ENCODE measurements around the gene SSX5.
"Not testable (repeated sequence)": the region's sequence is repeated elsewhere in the genome, so short reads cannot be mapped to it uniquely, and the experiment has no call there.

Gene SSX5

GRCh38 chrX:48165241-48165640 is 31.4 kb downstream of the SSX5 start:
- Histone ChIP-seq H3K27me3 (replicated peaks; ENCODE audit: control insufficient read depth, insufficient read depth, low read length) (no peaks in the 10 kb centered on the region), H3K36me3 (ENCODE audit: control insufficient read depth, insufficient read depth, low read length) (no peaks in the 10 kb centered on the region), H3K4me3 (replicated peaks; ENCODE audit: low read depth, low read length) (no peak overlapping the region)
- TF ChIP-seq, protein P1, sequence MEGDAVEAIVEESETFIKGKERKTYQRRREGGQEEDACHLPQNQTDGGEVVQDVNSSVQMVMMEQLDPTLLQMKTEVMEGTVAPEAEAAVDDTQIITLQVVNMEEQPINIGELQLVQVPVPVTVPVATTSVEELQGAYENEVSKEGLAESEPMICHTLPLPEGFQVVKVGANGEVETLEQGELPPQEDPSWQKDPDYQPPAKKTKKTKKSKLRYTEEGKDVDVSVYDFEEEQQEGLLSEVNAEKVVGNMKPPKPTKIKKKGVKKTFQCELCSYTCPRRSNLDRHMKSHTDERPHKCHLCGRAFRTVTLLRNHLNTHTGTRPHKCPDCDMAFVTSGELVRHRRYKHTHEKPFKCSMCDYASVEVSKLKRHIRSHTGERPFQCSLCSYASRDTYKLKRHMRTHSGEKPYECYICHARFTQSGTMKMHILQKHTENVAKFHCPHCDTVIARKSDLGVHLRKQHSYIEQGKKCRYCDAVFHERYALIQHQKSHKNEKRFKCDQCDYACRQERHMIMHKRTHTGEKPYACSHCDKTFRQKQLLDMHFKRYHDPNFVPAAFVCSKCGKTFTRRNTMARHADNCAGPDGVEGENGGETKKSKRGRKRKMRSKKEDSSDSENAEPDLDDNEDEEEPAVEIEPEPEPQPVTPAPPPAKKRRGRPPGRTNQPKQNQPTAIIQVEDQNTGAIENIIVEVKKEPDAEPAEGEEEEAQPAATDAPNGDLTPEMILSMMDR (IDR thresholded peaks at IDR 0.05; ENCODE audit: insufficient read depth, low read length, poor library complexity, severe bottlenecking): no peak
- DNase-seq (ENCODE audit: extremely low read depth, insufficient read length): no peak

- TF ChIP-seq, protein P1 (IDR thresholded peaks at IDR 0.05; ENCODE audit: insufficient read depth, low read length, poor library complexity, severe bottlenecking): no peak
- DNase-seq (ENCODE audit: extremely low read depth, insufficient read length): no peak
- no peaks in the 10 kb centered on the region for H3K36me3 ChIP-seq (ENCODE audit: control insufficient read depth, insufficient read depth, low read length)
- no peaks in the 10 kb centered on the region for H3K27me3 ChIP-seq (replicated peaks; ENCODE audit: control insufficient read depth, insufficient read depth, low read length)
- no peak overlapping the region for H3K4me3 ChIP-seq (replicated peaks; ENCODE audit: low read depth, low read length)
These were observed 40.6 kb downstream of the SSX5 start for GRCh38 chrX:48156014-48156413.

DNA sequence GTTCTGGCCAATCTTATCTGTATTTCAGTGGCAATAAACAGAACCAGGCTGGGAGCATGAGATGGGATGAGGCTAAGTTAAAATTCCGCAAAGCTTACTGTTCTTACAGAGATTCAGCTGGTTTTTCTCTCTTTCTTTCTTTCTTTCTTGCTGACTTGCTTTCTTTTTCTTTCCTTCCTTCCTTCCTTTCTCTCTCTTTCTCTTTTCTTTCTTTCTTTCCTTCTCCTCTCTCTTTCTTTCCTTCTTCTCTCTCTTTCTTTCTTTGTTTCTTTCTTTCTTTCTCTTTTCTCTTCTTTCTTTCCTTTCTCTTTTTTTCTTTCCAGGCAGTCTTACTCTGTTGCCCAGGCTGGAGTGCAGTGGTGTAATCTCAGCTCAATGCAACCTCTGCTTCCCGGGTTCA is 41.8 kb downstream of the SSX5 start:
- no peaks in the 10 kb centered on the region for H3K27me3 ChIP-seq (replicated peaks; ENCODE audit: control insufficient read depth, insufficient read depth, low read length)
- DNase-seq (ENCODE audit: extremely low read depth, insufficient read length): no peak
- TF ChIP-seq, protein P1 (IDR thresholded peaks at IDR 0.05; ENCODE audit: insufficient read depth, low read length, poor library complexity, severe bottlenecking): no peak
- H3K4me3 ChIP-seq (replicated peaks; ENCODE audit: low read depth, low read length): no peak overlapping the region
- H3K36me3 ChIP-seq (ENCODE audit: control insufficient read depth, insufficient read depth, low read length): no peaks in the 10 kb centered on the region

- no peaks in the 10 kb centered on the region for H3K27me3 ChIP-seq (replicated peaks; ENCODE audit: control insufficient read depth, insufficient read depth, low read length)
- no peak for DNase-seq (ENCODE audit: extremely low read depth, insufficient read length)
- TF ChIP-seq, protein P1 (IDR thresholded peaks at IDR 0.05; ENCODE audit: insufficient read depth, low read length, poor library complexity, severe bottlenecking): no peak
- no peak overlapping the region for H3K4me3 ChIP-seq (replicated peaks; ENCODE audit: low read depth, low read length)
- H3K36me3 ChIP-seq (ENCODE audit: control insufficient read depth, insufficient read depth, low read length): no peaks in the 10 kb centered on the region
These were observed 42.8 kb downstream of the SSX5 start for GRCh38 chrX:48153769-48154168.

- H3K4me3 ChIP-seq (replicated peaks; ENCODE audit: low read depth, low read length); H3K27me3 ChIP-seq (replicated peaks; ENCODE audit: control insufficient read depth, insufficient read depth, low read length): not testable (repeated sequence)
These were observed 53.9 kb downstream of the SSX5 start for GRCh38 chrX:48142697-48143096.

GRCh38 chrX:48141810-48142508 is 54.6 kb downstream of the SSX5 start:
- H3K4me3 ChIP-seq (replicated peaks; ENCODE audit: low read depth, low read length); H3K27me3 ChIP-seq (replicated peaks; ENCODE audit: control insufficient read depth, insufficient read depth, low read length); H3K36me3 ChIP-seq (ENCODE audit: control insufficient read depth, insufficient read depth, low read length); DNase-seq (ENCODE audit: extremely low read depth, insufficient read length): not testable (repeated sequence)

More at GRCh38 chrX:48142697-48143096, 53.9 kb downstream of the SSX5 start:
- not testable (repeated sequence) for H3K36me3 ChIP-seq (ENCODE audit: control insufficient read depth, insufficient read depth, low read length); DNase-seq (ENCODE audit: extremely low read depth, insufficient read length)

DNA sequence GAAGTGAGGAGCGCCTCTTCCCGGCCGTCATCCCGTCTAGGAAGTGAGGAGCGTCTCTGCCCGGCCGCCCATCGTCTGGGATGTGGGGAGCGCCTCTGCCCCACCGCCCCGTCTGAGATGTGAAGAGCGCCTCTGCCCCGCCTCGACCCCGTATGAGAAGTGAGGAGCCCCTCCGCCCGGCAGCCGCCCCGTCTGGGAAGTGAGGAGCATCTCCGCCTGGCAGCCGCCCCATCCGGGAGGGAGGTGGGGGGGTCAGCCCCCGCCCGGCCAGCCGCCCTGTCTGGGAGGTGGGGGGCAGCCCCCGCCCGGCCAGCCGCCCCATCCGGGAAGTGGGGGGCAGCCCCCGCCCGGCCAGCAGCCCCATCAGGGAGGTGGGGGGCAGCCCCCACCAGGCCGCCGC is 57.5 kb downstream of the SSX5 start:
- not testable (repeated sequence) for DNase-seq (ENCODE audit: extremely low read depth, insufficient read length); H3K4me3 ChIP-seq (replicated peaks; ENCODE audit: low read depth, low read length); H3K27me3 ChIP-seq (replicated peaks; ENCODE audit: control insufficient read depth, insufficient read depth, low read length); H3K36me3 ChIP-seq (ENCODE audit: control insufficient read depth, insufficient read depth, low read length)
